SK-N-SH treated with all-trans-retinoic acid at 6 μM for 48 hours (cell line): ENCODE measurements around the gene USP30.
"Not testable (repeated sequence)": the region's sequence is repeated elsewhere in the genome, so short reads cannot be mapped to it uniquely, and the experiment has no call there.

Experiments
- ATAC-seq: fragments of 200-7000 bp; cut with Tn5 transposase; 3 replicates; pipeline ENCODE4 v1.9.1; 2020; ENCODE audit warnings: mild to moderate bottlenecking, moderate library complexity
- ARNTL ChIP-seq: fragments of 450-650 bp; formaldehyde crosslinking; IDR thresholded peaks from 2 replicates; pipeline ENCODE4 v1.5.0; 2020; ENCODE audit warnings: low read depth, mild to moderate bottlenecking, moderate library complexity, borderline replicate concordance
- BACH2 ChIP-seq: fragments of 250-450 bp; sonication (Bioruptor Pico); IDR thresholded peaks from 2 replicates; pipeline ENCODE4 v1.9.0; 2021; ENCODE audit warnings: mild to moderate bottlenecking, borderline replicate concordance
- CREB5 ChIP-seq: fragments of 250-450 bp; sonication (Bioruptor Pico); IDR thresholded peaks from 2 replicates; pipeline ENCODE4 v1.5.1; 2020; ENCODE audit warnings: low read depth, mild to moderate bottlenecking, moderate library complexity
- CSDC2 ChIP-seq: fragments of 250-450 bp; sonication (Bioruptor Pico); IDR thresholded peaks from 2 replicates; pipeline ENCODE4 v1.5.0; 2020; ENCODE audit warnings: mild to moderate bottlenecking, moderate library complexity
- ESRRG ChIP-seq: fragments of 250-450 bp; sonication (Bioruptor Pico); IDR thresholded peaks from 2 replicates; pipeline ENCODE4 v1.6.1; 2021; ENCODE audit warnings: mild to moderate bottlenecking
- GLIS3 ChIP-seq: fragments of 250-450 bp; sonication (Bioruptor Pico); IDR thresholded peaks from 2 replicates; pipeline ENCODE4 v1.5.0; 2020; ENCODE audit warnings: mild to moderate bottlenecking, moderate library complexity
- ISL1 ChIP-seq: fragments of 250-450 bp; sonication (Bioruptor Pico); IDR thresholded peaks from 2 replicates; pipeline ENCODE4 v2.1.2; 2022; ENCODE audit warnings: mild to moderate bottlenecking, moderate library complexity
- OSR1 ChIP-seq: fragments of 250-450 bp; sonication (Bioruptor Pico); IDR thresholded peaks from 2 replicates; pipeline ENCODE4 v1.8.0; 2022; ENCODE audit warnings: moderate library complexity, mild to moderate bottlenecking, inconsistent platforms
- PATZ1 ChIP-seq: fragments of 250-450 bp; sonication (Bioruptor Pico); IDR thresholded peaks from 2 replicates; pipeline ENCODE4 v1.8.0; 2020; ENCODE audit warnings: mild to moderate bottlenecking, moderate library complexity, borderline replicate concordance
- POU6F1 ChIP-seq: fragments of 250-450 bp; sonication (Bioruptor Pico); IDR thresholded peaks from 2 replicates; pipeline ENCODE4 v1.8.0; 2021; ENCODE audit warnings: low read depth, mild to moderate bottlenecking, moderate library complexity, borderline replicate concordance
- PPARA ChIP-seq: fragments of 250-450 bp; sonication (Bioruptor Pico); IDR thresholded peaks from 2 replicates; pipeline ENCODE4 v1.5.0; 2020; ENCODE audit warnings: mild to moderate bottlenecking, borderline replicate concordance
- SNAI2 ChIP-seq: fragments of 250-450 bp; sonication (Bioruptor Pico); IDR thresholded peaks from 2 replicates; pipeline ENCODE4 v1.5.0; 2020; ENCODE audit warnings: mild to moderate bottlenecking, moderate library complexity
- TOX ChIP-seq: fragments of 250-450 bp; sonication (Bioruptor Pico); IDR thresholded peaks from 2 replicates; pipeline ENCODE4 v1.8.0; 2021; ENCODE audit warnings: mild to moderate bottlenecking, moderate library complexity, borderline replicate concordance
- TSHZ2 ChIP-seq: fragments of 250-450 bp; sonication (Bioruptor Pico); IDR thresholded peaks from 2 replicates; pipeline ENCODE4 v1.5.0; 2020; ENCODE audit warnings: mild to moderate bottlenecking, moderate library complexity
- ZC3H10 ChIP-seq: fragments of 250-450 bp; sonication (Bioruptor Pico); IDR thresholded peaks from 2 replicates; pipeline ENCODE4 v1.5.1; 2021; ENCODE audit warnings: mild to moderate bottlenecking, moderate library complexity
- ZFP3 ChIP-seq: fragments of 250-450 bp; sonication (Bioruptor Pico); IDR thresholded peaks from 2 replicates; pipeline ENCODE4 v1.5.0; 2020; ENCODE audit warnings: mild to moderate bottlenecking, moderate library complexity
- ZNF70 ChIP-seq: fragments of 450-650 bp; formaldehyde crosslinking; IDR thresholded peaks from 2 replicates; pipeline ENCODE4 v1.5.0; 2020; ENCODE audit warnings: mild to moderate bottlenecking, moderate library complexity
- ZNF8 ChIP-seq: fragments of 450-650 bp; formaldehyde crosslinking; IDR thresholded peaks from 2 replicates; pipeline ENCODE4 v1.5.0; 2020; ENCODE audit warnings: mild to moderate bottlenecking, moderate library complexity
- TF ChIP-seq, protein P1 (sequence below): fragments of 250-450 bp; sonication (Bioruptor Pico); IDR thresholded peaks from 2 replicates; pipeline ENCODE4 v1.5.1; 2021; ENCODE audit warnings: mild to moderate bottlenecking, moderate library complexity

Gene USP30

GRCh38 chr12:109027767-109028166 lies 24.6 kb upstream of the USP30 start (continued):
- no peak for TF ChIP-seq TOX (CRISPR knock-in tag)
- TF ChIP-seq POU6F1 (CRISPR knock-in tag): no peak

GRCh38 chr12:109028624-109029023 lies 23.8 kb upstream of the USP30 start:
- ATAC-seq: not testable (repeated sequence)

DNA sequence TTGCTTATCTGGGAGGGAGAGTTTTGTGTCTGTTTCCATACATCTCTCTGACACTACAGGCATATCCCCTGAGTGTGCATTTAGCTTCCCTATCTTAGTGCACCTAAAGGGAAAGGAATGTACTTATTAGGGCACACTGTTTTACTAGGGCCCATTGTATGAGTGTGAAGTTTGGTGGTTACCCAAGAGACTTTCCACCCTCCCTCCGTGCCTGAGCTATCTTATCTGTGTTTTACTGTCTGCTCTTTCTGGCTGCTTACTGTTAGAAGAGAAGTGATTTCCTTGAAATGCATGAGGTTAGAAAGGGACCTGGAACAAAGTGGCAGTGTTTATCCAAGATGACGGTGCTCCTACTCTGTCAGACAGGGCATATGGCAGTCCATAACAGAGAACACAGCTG lies 23.0 kb upstream of the USP30 start:
- TF ChIP-seq ESRRG (CRISPR knock-in tag): no peak
- TF ChIP-seq ISL1: no peak
- TF ChIP-seq POU6F1 (CRISPR knock-in tag): no peak
- no peak for TF ChIP-seq PATZ1 (CRISPR knock-in tag)
- TF ChIP-seq ZFP3 (CRISPR knock-in tag): no peak
- TF ChIP-seq BACH2 (CRISPR knock-in tag): no peak
- no peak for TF ChIP-seq TOX (CRISPR knock-in tag)
- no peak for TF ChIP-seq ARNTL (CRISPR knock-in tag)
- TF ChIP-seq GLIS3 (CRISPR knock-in tag): no peak
- TF ChIP-seq, all 23 proteins: peak for 0
- no peak for ATAC-seq

- no peak for TF ChIP-seq ESRRG (CRISPR knock-in tag)
- no peak for TF ChIP-seq GLIS3 (CRISPR knock-in tag)
- no peak for TF ChIP-seq ISL1
- no peak for TF ChIP-seq PATZ1 (CRISPR knock-in tag)
- TF ChIP-seq CREB5 (CRISPR knock-in tag): no peak
- no peak for TF ChIP-seq CSDC2 (CRISPR knock-in tag)
- TF ChIP-seq ZFP3 (CRISPR knock-in tag): no peak
- no peak for TF ChIP-seq TSHZ2 (CRISPR knock-in tag)
- no peak for TF ChIP-seq ZNF8 (CRISPR knock-in tag)
- no peak for TF ChIP-seq ZNF70 (CRISPR knock-in tag)
- no peak for TF ChIP-seq PPARA (CRISPR knock-in tag)
- no peak for TF ChIP-seq SNAI2
- TF ChIP-seq TOX (CRISPR knock-in tag): no peak
- TF ChIP-seq, protein P1, sequence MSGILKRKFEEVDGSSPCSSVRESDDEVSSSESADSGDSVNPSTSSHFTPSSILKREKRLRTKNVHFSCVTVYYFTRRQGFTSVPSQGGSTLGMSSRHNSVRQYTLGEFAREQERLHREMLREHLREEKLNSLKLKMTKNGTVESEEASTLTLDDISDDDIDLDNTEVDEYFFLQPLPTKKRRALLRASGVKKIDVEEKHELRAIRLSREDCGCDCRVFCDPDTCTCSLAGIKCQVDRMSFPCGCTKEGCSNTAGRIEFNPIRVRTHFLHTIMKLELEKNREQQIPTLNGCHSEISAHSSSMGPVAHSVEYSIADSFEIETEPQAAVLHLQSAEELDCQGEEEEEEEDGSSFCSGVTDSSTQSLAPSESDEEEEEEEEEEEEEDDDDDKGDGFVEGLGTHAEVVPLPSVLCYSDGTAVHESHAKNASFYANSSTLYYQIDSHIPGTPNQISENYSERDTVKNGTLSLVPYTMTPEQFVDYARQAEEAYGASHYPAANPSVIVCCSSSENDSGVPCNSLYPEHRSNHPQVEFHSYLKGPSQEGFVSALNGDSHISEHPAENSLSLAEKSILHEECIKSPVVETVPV: no peak
- no peak for TF ChIP-seq ZC3H10
- no peak for TF ChIP-seq OSR1 (CRISPR knock-in tag)
- ATAC-seq: no peak
These were observed 18.9 kb upstream of the USP30 start for GRCh38 chr12:109033239-109034196.
